ENCODE measurements around the gene C10orf143. TPM values are rescaled to one million over a fixed set of nuclear protein-coding genes. Genes with fewer than 3 reads are reported as not detected.
"Not testable (repeated sequence)": the region's sequence is repeated elsewhere in the genome, so short reads cannot be mapped to it uniquely, and the experiment has no call there.

Gene C10orf143
- total RNA-seq, 2 experiments from 2014 or later = 4.4 to 5.1 TPM

GRCh38 chr10:130128922-130129321 is 18.3 kb upstream of the C10orf143 start:
- Mint-ChIP-seq H3K36me3 (ENCODE audit: low read depth) (no peaks in the 10 kb centered on the region), H3K4me3 (no peak overlapping the region), H3K9me3 (no peaks in the 10 kb centered on the region), H3K4me1 (ENCODE audit: low read depth) (peaks cover 7% of the 10 kb centered on the region), H3K27me3 (peaks cover 26% of the 10 kb centered on the region), H3K27ac (no peak overlapping the region)
- ATAC-seq = no peak
- TF ChIP-seq CTCF (IDR thresholded peaks at IDR 0.05) = no peak
- intact Hi-C loops (cut with micrococcal nuclease) = loop anchor here (5.0 to 10.0 kb wide), 2 partner anchors 157 to 244 kb away; no protein-coding TSS in a partner anchor
- POLR2A ChIA-PET = no interaction called here
- DNase-seq = no peak
- CTCF ChIA-PET = interaction anchor here (0.8 to 3.1 kb wide), 11 partner anchors 10 to 275 kb away, joined by 3 to 44 read pairs (median 6); partner anchors contain the start of gene C10orf143

DNA sequence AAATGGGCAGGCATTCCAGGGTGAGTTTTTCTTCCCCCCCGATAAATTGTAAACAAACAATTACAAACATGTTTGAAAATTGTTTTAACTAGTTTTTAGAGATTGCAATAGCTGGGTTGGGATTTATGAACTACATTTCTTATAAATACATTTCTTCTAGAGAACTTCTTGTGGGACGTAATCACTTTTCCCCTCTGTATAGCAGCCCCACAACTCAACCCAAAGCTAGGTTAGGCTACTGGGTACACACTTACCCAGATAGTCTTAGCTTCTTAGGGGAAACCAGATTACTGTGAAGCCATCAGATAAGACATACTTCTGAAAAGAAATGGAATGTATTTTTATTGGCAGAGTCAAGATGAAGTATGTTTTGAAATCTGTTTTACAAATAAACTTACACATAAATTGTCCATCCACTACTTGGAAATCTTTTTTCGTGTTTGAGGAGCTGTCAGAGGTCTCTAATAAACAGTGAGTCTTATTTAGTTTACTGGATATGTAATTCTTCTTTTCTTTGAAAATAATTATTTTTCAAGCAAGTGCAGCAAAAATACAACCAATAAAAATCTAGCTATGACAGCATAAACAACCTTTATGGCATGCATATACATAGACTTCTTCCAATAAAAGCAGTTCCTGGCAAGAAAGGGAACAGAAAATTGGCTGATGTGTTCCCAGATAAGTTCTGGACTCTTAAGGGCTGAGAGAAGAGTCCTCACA is 17.6 kb upstream of the C10orf143 start:
- H3K36me3 Mint-ChIP-seq (ENCODE audit: low read depth) = no peaks in the 10 kb centered on the region
- H3K27me3 Mint-ChIP-seq = peaks cover 24% of the 10 kb centered on the region
- CTCF ChIA-PET = interaction anchor here (0.7 to 3.1 kb wide), 28 partner anchors 9 to 275 kb away, joined by 3 to 44 read pairs (median 4); partner anchors contain the start of genes C10orf143 and GLRX3
- H3K4me3 Mint-ChIP-seq = no peak overlapping the region
- no peak for DNase-seq
- H3K9me3 Mint-ChIP-seq = no peaks in the 10 kb centered on the region
- intact Hi-C loops (cut with micrococcal nuclease) = loop anchor here (5.0 to 10.0 kb wide), 2 partner anchors 156 to 243 kb away; no protein-coding TSS in a partner anchor
- ATAC-seq = no peak
- POLR2A ChIA-PET = interaction anchor here (0.6 to 2.0 kb wide), 3 partner anchors 9 to 17 kb away, joined by 3 to 10 read pairs (median 9); partner anchors contain the start of genes C10orf143 and GLRX3
- H3K4me1 Mint-ChIP-seq (ENCODE audit: low read depth) = peaks cover 7% of the 10 kb centered on the region
- no peak for TF ChIP-seq CTCF (IDR thresholded peaks at IDR 0.05)
- H3K27ac Mint-ChIP-seq = no peak overlapping the region

- Mint-ChIP-seq H3K4me3 (no peak overlapping the region), H3K4me1 (ENCODE audit: low read depth) (peaks cover 7% of the 10 kb centered on the region), H3K9me3 (no peaks in the 10 kb centered on the region), H3K36me3 (ENCODE audit: low read depth) (no peaks in the 10 kb centered on the region), H3K27ac (no peak overlapping the region), H3K27me3 (peaks cover 24% of the 10 kb centered on the region)
- peak; percentile 71 for DNase-seq
- peak; percentile 76 for TF ChIP-seq CTCF (IDR thresholded peaks at IDR 0.05)
- intact Hi-C loops (cut with micrococcal nuclease) = loop anchor here (5.0 to 10.0 kb wide), 2 partner anchors 155 to 243 kb away; no protein-coding TSS in a partner anchor
- ChIA-PET CTCF (interaction anchor here (0.7 to 3.1 kb wide), 28 partner anchors 9 to 274 kb away, joined by 3 to 44 read pairs (median 4); partner anchors contain the start of genes C10orf143 and GLRX3), POLR2A (interaction anchor here (0.6 to 2.0 kb wide), 4 partner anchors 9 to 108 kb away, joined by 3 to 10 read pairs (median 6); partner anchors contain the start of genes C10orf143 and GLRX3)
- peak; percentile 94 for ATAC-seq
These were observed 16.9 kb upstream of the C10orf143 start for GRCh38 chr10:130127364-130128061.

GRCh38 chr10:130121486-130122079 is 11.0 kb upstream of the C10orf143 start:
- no peak overlapping the region for H3K27ac Mint-ChIP-seq
- ChIA-PET POLR2A (interaction anchor here (0.6 to 4.6 kb wide), 2 partner anchors 11 to 136 kb away, joined by 3 to 25 read pairs; partner anchors contain the start of gene C10orf143), CTCF (interaction anchor here (0.9 to 1.2 kb wide), 2 partner anchors 10 to 19 kb away, joined by 3 read pairs; no protein-coding TSS in a partner anchor)
- intact Hi-C loops (cut with micrococcal nuclease) = loop anchor here (10.0 kb wide), 1 partner anchor 237 kb away; no protein-coding TSS in a partner anchor
- peaks cover 9% of the 10 kb centered on the region for H3K27me3 Mint-ChIP-seq
- no peaks in the 10 kb centered on the region for H3K4me1 Mint-ChIP-seq (ENCODE audit: low read depth)
- no peak for ATAC-seq
- H3K9me3 Mint-ChIP-seq = peaks cover 6% of the 10 kb centered on the region
- H3K4me3 Mint-ChIP-seq = no peak overlapping the region
- no peak for TF ChIP-seq CTCF (IDR thresholded peaks at IDR 0.05)
- no peaks in the 10 kb centered on the region for H3K36me3 Mint-ChIP-seq (ENCODE audit: low read depth)
- no peak for DNase-seq

DNA sequence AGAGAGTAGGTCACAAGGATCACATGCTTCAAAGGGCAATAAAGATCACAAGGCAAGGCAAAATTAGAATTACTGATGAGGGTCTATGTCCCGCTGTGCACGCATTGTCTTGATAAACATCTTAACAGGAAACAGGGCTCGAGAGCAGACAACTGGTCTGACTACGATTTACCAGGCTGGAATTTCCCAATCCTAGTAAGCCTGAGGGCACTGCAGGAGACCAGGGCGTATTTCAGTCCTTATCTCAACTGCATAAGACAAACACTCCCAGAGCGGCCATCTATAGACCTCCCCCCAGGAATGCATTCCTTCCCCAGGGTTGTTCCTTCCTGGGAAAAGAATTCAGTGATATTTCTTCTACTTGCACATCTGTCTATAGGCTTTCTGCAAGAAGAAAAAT is 6.9 kb upstream of the C10orf143 start:
- intact Hi-C loops (cut with micrococcal nuclease); POLR2A ChIA-PET; H3K4me3 Mint-ChIP-seq; DNase-seq; H3K36me3 Mint-ChIP-seq (ENCODE audit: low read depth); H3K9me3 Mint-ChIP-seq; H3K27me3 Mint-ChIP-seq; H3K27ac Mint-ChIP-seq; H3K4me1 Mint-ChIP-seq (ENCODE audit: low read depth); ATAC-seq: not testable (repeated sequence)
- CTCF ChIA-PET = interaction anchor here (1.9 kb wide), 1 partner anchor 10 kb away, joined by 14 read pairs; no protein-coding TSS in a partner anchor

DNA sequence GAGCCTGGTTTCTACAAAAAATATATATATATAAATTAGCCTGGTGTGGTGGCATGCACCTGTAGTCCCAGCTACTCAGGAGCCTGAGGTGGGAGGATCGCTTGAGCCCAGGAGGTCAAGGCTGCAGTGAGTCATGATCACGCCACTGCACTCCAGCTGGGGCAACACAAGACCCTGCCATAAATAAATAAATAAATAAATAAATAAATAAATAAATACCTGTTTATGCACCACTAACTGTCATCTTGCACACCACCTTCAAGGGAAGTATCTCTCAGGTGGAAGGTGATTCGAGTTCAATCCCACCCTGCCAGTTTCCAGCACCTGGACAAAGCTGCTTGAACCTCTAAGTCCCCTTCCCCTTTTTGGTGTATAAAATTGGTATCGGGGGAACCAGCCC is 6.3 kb upstream of the C10orf143 start:
- H3K27me3 Mint-ChIP-seq; DNase-seq; H3K4me3 Mint-ChIP-seq; H3K27ac Mint-ChIP-seq; H3K4me1 Mint-ChIP-seq (ENCODE audit: low read depth); intact Hi-C loops (cut with micrococcal nuclease); H3K9me3 Mint-ChIP-seq; ATAC-seq; H3K36me3 Mint-ChIP-seq (ENCODE audit: low read depth): not testable (repeated sequence)
- ChIA-PET CTCF (interaction anchor here (1.9 kb wide), 1 partner anchor 11 kb away, joined by 14 read pairs; no protein-coding TSS in a partner anchor), POLR2A (interaction anchor here (1.1 kb wide), 1 partner anchor 20 kb away, joined by 3 read pairs; the partner anchor contains the start of gene GLRX3)
